PC-9 (cell line): ENCODE data around the gene CYP4X1. TPM values are rescaled to one million over a fixed set of nuclear protein-coding genes. Genes with fewer than 3 reads are reported as not detected.
A peak's percentile ranks its signal among the peaks of the same experiment; 100 is the strongest.
"Not testable (repeated sequence)": the region's sequence is repeated elsewhere in the genome, so short reads cannot be mapped to it uniquely, and the experiment has no call there.

ENCODE experiments used
- Bru-seq: library from RNA; stranded (reverse); fragments of 400-500 nt; gene quantifications from one replicate; lab custom pipeline; 2021; lab: Mats Ljungman, UMichigan
- BruChase-seq, 2 experiments: library from RNA; stranded (reverse); fragments of 400-500 nt; gene quantifications; one replicate each; lab custom pipeline; 2021; lab: Mats Ljungman, UMichigan
- BruUV-seq: library from RNA; stranded (reverse); fragments of 400-500 nt; replicated peaks from 2 replicates; lab custom pipeline; 2021; lab: Mats Ljungman, UMichigan
- CTCF ChIA-PET: fragments of 300-600 bp; sonication (Branson Sonifier 250); formaldehyde crosslinking; loops from one replicate; lab custom pipeline; 2022; ENCODE audit warnings: antibody characterized with exemption; lab: Charles Lee
- POLR2A ChIA-PET: fragments of 300-600 bp; sonication (Branson Sonifier 250); formaldehyde crosslinking; loops from one replicate; lab custom pipeline; 2022; ENCODE audit warnings: antibody characterized with exemption; ENCODE audit not compliant: unreplicated experiment; lab: Charles Lee
- DNase-seq, 2 experiments: peaks; one replicate each; pipeline versions ENCODE4 v3.0.0 to v3.0.0-alpha.2; 2015 to 2022; ENCODE audit warnings: mixed read lengths in 1 of 2
- H2AFZ ChIP-seq: fragments of 200-600 bp; sonication (generic); 2 replicates; pipeline ENCODE4 v1.8.1; 2017; ENCODE audit warnings: antibody characterized with exemption
- H3F3A ChIP-seq: fragments of 200-600 bp; sonication (generic); 2 replicates; pipeline ENCODE4 v1.8.1; 2017; ENCODE audit warnings: antibody characterized with exemption, mild to moderate bottlenecking, low read depth; ENCODE audit not compliant: insufficient read depth
- H3K27ac ChIP-seq: fragments of 200-600 bp; sonication (generic); 2 replicates; pipeline ENCODE4 v1.6.1; 2016; ENCODE audit warnings: mixed run types
- H3K27me3 ChIP-seq: fragments of 200-600 bp; sonication (generic); 2 replicates; pipeline ENCODE4 v1.6.1; 2016; ENCODE audit warnings: low read depth, mixed run types; ENCODE audit not compliant: insufficient read depth
- H3K36me3 ChIP-seq: fragments of 200-600 bp; sonication (generic); 2 replicates; pipeline ENCODE4 v1.6.1; 2016; ENCODE audit warnings: low read depth, mixed run types
- H3K4me1 ChIP-seq: fragments of 200-600 bp; sonication (generic); replicated peaks from 2 replicates; pipeline ENCODE4 v1.6.1; 2016; ENCODE audit warnings: mixed run types; ENCODE audit not compliant: insufficient read depth
- H3K4me2 ChIP-seq: fragments of 200-600 bp; sonication (generic); 2 replicates; pipeline ENCODE4 v1.6.1; 2017; ENCODE audit warnings: mixed run types
- H3K4me3 ChIP-seq: fragments of 200-600 bp; sonication (generic); 2 replicates; pipeline ENCODE4 v1.6.1; 2016; ENCODE audit warnings: mixed run types
- H3K79me2 ChIP-seq: fragments of 200-600 bp; sonication (generic); 2 replicates; pipeline ENCODE4 v1.6.1; 2017; ENCODE audit warnings: low read depth, mixed run types
- H3K9me2 ChIP-seq: fragments of 200-600 bp; sonication (generic); 2 replicates; pipeline ENCODE4 v1.8.1; 2017; ENCODE audit warnings: mild to moderate bottlenecking; ENCODE audit not compliant: insufficient read depth
- H3K9me3 ChIP-seq: fragments of 200-600 bp; sonication (generic); 2 replicates; pipeline ENCODE4 v1.8.1; 2016; ENCODE audit warnings: low read depth; ENCODE audit not compliant: insufficient read depth
- H4K20me1 ChIP-seq: fragments of 200-600 bp; sonication (generic); 2 replicates; pipeline ENCODE4 v1.8.1; 2017; ENCODE audit not compliant: insufficient read depth
- CTCF ChIP-seq: fragments of 200-600 bp; sonication (generic); conservative IDR thresholded peaks from 2 replicates; pipeline ENCODE4 v1.6.1; 2017; ENCODE audit warnings: mixed run types, antibody characterized with exemption, mild to moderate bottlenecking, moderate library complexity
- EZH2 ChIP-seq: fragments of 200-600 bp; sonication (generic); IDR thresholded peaks from 2 replicates; pipeline ENCODE4 v1.8.0; 2017; ENCODE audit warnings: antibody characterized with exemption, low read depth
- intact Hi-C: fragments of 100-400 bp; cut with micrococcal nuclease; formaldehyde crosslinking; loops from one replicate; pipeline ENCODE4 v1.10.0; 2022; ENCODE audit not compliant: unreplicated experiment
- long read RNA-seq: library from polyadenylated mRNA; stranded (forward); transcript quantifications from one replicate; pipeline ENCODE4 v2.0.0, GENCODE V29; 2022
- total RNA-seq: library from RNA; stranded (reverse); gene quantifications from 2 replicates; pipeline ENCODE4 v1.2.3, GENCODE V29; 2021

The CYP4X1 gene
- total RNA-seq (not detected in 2 replicates), Bru-seq, nascent RNA (percentile 12 among the genes with signal in this experiment), BruChase-seq, experiment 1, labeled RNA remaining after a 2-hour chase (percentile 17 among the genes with signal in this experiment), BruChase-seq, experiment 2, labeled RNA remaining after a 6-hour chase (percentile 8 among the genes with signal in this experiment)
- long read RNA-seq, result 0 reads

- CTCF ChIA-PET, result interaction anchor here (0.6 kb wide), 1 partner anchor 183 kb away, joined by 4 read pairs; no protein-coding TSS in a partner anchor
- H3K4me2 ChIP-seq, result no peak within 1 kb of the TSS
- no peak for DNase-seq
Observed at GRCh38 chr1:47023268-47024140, at the start of gene CYP4X1. TSS of gene CYP4X1 (plus strand) at chr1:47023669. CDS start at chr1:47023818, 149 bp downstream.

GRCh38 chr1:46983166-46983829, 40.2 kb upstream of the CYP4X1 start:
- Histone ChIP-seq H3K4me2 (no peak overlapping the region), H3K4me3 (no peak overlapping the region), H3K27ac (no peak overlapping the region), H3K27me3 (peaks cover 15% of the 10 kb centered on the region; the same call in 1 of the 2 replicates), H2AFZ (no peak overlapping the region), H4K20me1 (no peaks in the 10 kb centered on the region), H3K9me3 (no peaks in the 10 kb centered on the region), H3K4me1 (no peaks in the 10 kb centered on the region), H3K9me2 (no peaks in the 10 kb centered on the region), H3K36me3 (no peaks in the 10 kb centered on the region), H3F3A (no peaks in the 10 kb centered on the region), H3K79me2 (no peaks in the 10 kb centered on the region)
- CTCF ChIA-PET, result no interaction called here
- intact Hi-C loops, result no loop called here
- TF ChIP-seq EZH2 (no peak), CTCF (no peak)
- POLR2A ChIA-PET, result no interaction called here
- no TSS peak for BruUV-seq
- no peak for DNase-seq

More at GRCh38 chr1:47023268-47024140, at the start of gene CYP4X1:
- POLR2A ChIA-PET, result interaction anchor here (0.7 kb wide), 1 partner anchor 98 kb away, joined by 3 read pairs; no protein-coding TSS in a partner anchor
- H3K27ac ChIP-seq, result no peak within 1 kb of the TSS
- no peaks in the 10 kb centered on the region for H3K36me3 ChIP-seq
- H3K4me3 ChIP-seq, result no peak within 1 kb of the TSS
- H3K4me1 ChIP-seq, result no peaks in the 10 kb centered on the region
- BruUV-seq, result no TSS peak
- H3F3A ChIP-seq, result no peaks in the 10 kb centered on the region
- no peak within 1 kb of the TSS for H2AFZ ChIP-seq
- no peaks in the 10 kb centered on the region for H4K20me1 ChIP-seq
- no peaks in the 10 kb centered on the region for H3K9me3 ChIP-seq
- no peaks in the 10 kb centered on the region for H3K9me2 ChIP-seq
- no peaks in the 10 kb centered on the region for H3K79me2 ChIP-seq
- intact Hi-C loops, result no loop called here
- TF ChIP-seq EZH2, result no peak
- no peak for TF ChIP-seq CTCF
- H3K27me3 ChIP-seq, result no peaks in the 10 kb centered on the region

GRCh38 chr1:46983830-46984586, 39.5 kb upstream of the CYP4X1 start:
- H3K36me3 ChIP-seq, result no peaks in the 10 kb centered on the region
- intact Hi-C loops, result no loop called here
- BruUV-seq, result no TSS peak
- ChIA-PET POLR2A (no interaction called here), CTCF (no interaction called here)
- peaks cover 15% of the 10 kb centered on the region; the same call in 1 of the 2 replicates for H3K27me3 ChIP-seq
- H3F3A ChIP-seq, result no peaks in the 10 kb centered on the region
- H3K4me3 ChIP-seq, result no peak overlapping the region
- TF ChIP-seq EZH2, result no peak
- no peak for TF ChIP-seq CTCF
- no peak overlapping the region for H3K27ac ChIP-seq
- no peaks in the 10 kb centered on the region for H3K4me1 ChIP-seq
- DNase-seq, result no peak
- H2AFZ ChIP-seq, result no peak overlapping the region
- no peaks in the 10 kb centered on the region for H3K9me2 ChIP-seq
- no peak overlapping the region for H3K4me2 ChIP-seq
- no peaks in the 10 kb centered on the region for H3K79me2 ChIP-seq
- H3K9me3 ChIP-seq, result no peaks in the 10 kb centered on the region
- no peaks in the 10 kb centered on the region for H4K20me1 ChIP-seq

- H3F3A ChIP-seq, H4K20me1 ChIP-seq, H3K36me3 ChIP-seq, H3K79me2 ChIP-seq, DNase-seq, BruUV-seq, POLR2A ChIA-PET, H3K4me3 ChIP-seq, H3K9me2 ChIP-seq, H3K9me3 ChIP-seq, H3K4me1 ChIP-seq, H3K27me3 ChIP-seq, H3K4me2 ChIP-seq, H2AFZ ChIP-seq, H3K27ac ChIP-seq: not testable (repeated sequence)
- intact Hi-C loops, result loop anchor here (10.0 kb wide), 1 partner anchor 546 kb away; no protein-coding TSS in a partner anchor
- CTCF ChIA-PET, result interaction anchor here (0.6 kb wide), 1 partner anchor 136 kb away, joined by 3 read pairs; no protein-coding TSS in a partner anchor
Observed at GRCh38 chr1:46990541-46990940, 32.9 kb upstream of the CYP4X1 start.
